ENCODE results near the gene EFNB1.

EFNB1 gene

GRCh38 chrX:68827848-68828624, 785 bp upstream of the EFNB1 start:
- peak in 12 of 14 donors; percentile 3 to 69 (median 50) for DNase-seq

GRCh38 chrX:68829582-68830418, 979 bp downstream of the EFNB1 start:
- no peak for DNase-seq

- DNase-seq = no peak
Observed at GRCh38 chrX:68830419-68831404, 1.9 kb downstream of the EFNB1 start.

GRCh38 chrX:68831405-68832100, 2.7 kb downstream of the EFNB1 start:
- no peak for DNase-seq

- peak in 1 of 14 donors; percentile 2 for DNase-seq
Observed at GRCh38 chrX:68832101-68832416, 3.2 kb downstream of the EFNB1 start.

GRCh38 chrX:68832516-68833447, 4.0 kb downstream of the EFNB1 start:
- DNase-seq = no peak

GRCh38 chrX:68833448-68833805, 4.6 kb downstream of the EFNB1 start:
- no peak for DNase-seq

GRCh38 chrX:68833855-68834331, 5.1 kb downstream of the EFNB1 start:
- no peak for DNase-seq

- DNase-seq = no peak
Observed at GRCh38 chrX:68834371-68835103, 5.7 kb downstream of the EFNB1 start.

- no peak for DNase-seq
Observed at GRCh38 chrX:68835104-68835442, 6.3 kb downstream of the EFNB1 start.

- DNase-seq = no peak
Observed at GRCh38 chrX:68835468-68835867, 6.6 kb downstream of the EFNB1 start.

GRCh38 chrX:68837119-68837518, 8.3 kb downstream of the EFNB1 start:
- DNase-seq = no peak

GRCh38 chrX:68838571-68838910, 9.7 kb downstream of the EFNB1 start:
- no peak for DNase-seq

GRCh38 chrX:68839771-68840170, 10.9 kb downstream of the EFNB1 start:
- no peak for DNase-seq

- no peak for DNase-seq
Observed at GRCh38 chrX:68840256-68840655, 11.4 kb downstream of the EFNB1 start.

GRCh38 chrX:68841251-68842049, 12.6 kb downstream of the EFNB1 start:
- no peak for DNase-seq

GRCh38 chrX:68842351-68842750, 13.5 kb downstream of the EFNB1 start:
- no peak for DNase-seq

- peak in 1 of 14 donors; percentile 2 for DNase-seq
Observed at GRCh38 chrX:68842781-68843581, 14.2 kb downstream of the EFNB1 start.

GRCh38 chrX:68843992-68844391, 15.2 kb downstream of the EFNB1 start:
- no peak for DNase-seq

All from C1 segment of cervical spinal cord (tissue), 14 donors.